Body of pancreas (tissue), 4 donors: ENCODE data around the gene GPHB5. TPM values are rescaled to one million over a fixed set of nuclear protein-coding genes. Genes with fewer than 3 reads are reported as not detected.

Experiments
- ATAC-seq: fragments of 150-250 bp; one replicate; pipeline ENCODE4 v1.9.1; 2016
- DNase-seq, 4 donors: peaks; one replicate each; pipeline ENCODE4 v3.0.0-alpha.2; 2019
- H3K27ac ChIP-seq, 4 donors: fragments of 200-600 bp; sonication (generic); 1 replicate in 3 of 4; 2 replicates in 1 of 4; pipeline versions ENCODE4 v1.5.1 to v1.6.1; 2016 to 2019; ENCODE audit warnings: mild to moderate bottlenecking in 1 of 4, mixed read lengths in 1 of 4, moderate library complexity in 1 of 4
- H3K27me3 ChIP-seq, 2 donors: fragments of 200-600 bp; sonication (generic); one replicate each; pipeline ENCODE4 v1.6.0; 2016; ENCODE audit warnings: mild to moderate bottlenecking in 1 of 2
- H3K36me3 ChIP-seq, 2 donors: fragments of 200-600 bp; sonication (generic); replicated peaks in 1 of 2; 2 replicates each; pipeline ENCODE4 v1.5.1; 2016; ENCODE audit warnings: low read depth in 2 of 2; ENCODE audit not compliant: insufficient read depth in 1 of 2
- H3K4me1 ChIP-seq: fragments of 200-600 bp; sonication (generic); one replicate; pipeline ENCODE4 v1.6.0; 2016
- H3K4me3 ChIP-seq, 2 donors: fragments of 200-600 bp; sonication (generic); 1 replicate in 1 of 2; 2 replicates in 1 of 2; pipeline ENCODE4 v1.5.1; 2016 to 2019
- H3K9me3 ChIP-seq, 3 donors: fragments of 200-600 bp; sonication (generic); 1 replicate in 2 of 3; 2 replicates in 1 of 3; pipeline ENCODE4 v1.5.1; 2016
- POLR2A ChIP-seq, 3 donors: fragments of 450-650 bp; IDR thresholded peaks; one replicate each; pipeline ENCODE4 v1.6.1; 2016; ENCODE audit warnings: antibody characterized with exemption in 3 of 3, mild to moderate bottlenecking in 2 of 3
- WGBS, 2 donors: methylation state at CpG; one replicate each; pipeline ENCODE4 v1.1.5; 2017; 5-methylcytosine and 5-hydroxymethylcytosine counted together
- intact Hi-C: fragments of 100-400 bp; cut with DNase I; formaldehyde crosslinking; loops from one replicate; pipeline ENCODE4 v1.15.1; 2023
- total RNA-seq, 2 donors: library from RNA; depleted of rRNA; stranded (reverse); fragments of >200 nt; gene quantifications; one replicate each; pipeline ENCODE4 v1.1.0, GENCODE V29; 2016
- TF ChIP-seq, protein P1 (sequence below), 7 experiments: fragments of 450-650 bp in 4 of 7; fragments of 200-600 bp in 3 of 7; sonication (generic) in 3 of 7; IDR thresholded peaks; one replicate each; pipeline ENCODE4 v1.5.1; 2016 to 2019; ENCODE audit warnings: antibody characterized with exemption in 7 of 7

GPHB5 gene
- total RNA-seq, 2 donors from 2014 or later: not detected

- WGBS, 2 donors: 79 to 82% methylated on average over 12 of the region's 12 CpGs
- intact Hi-C loops: no loop called here
- no peaks in the 10 kb centered on the region for H3K9me3 ChIP-seq
- TF ChIP-seq, protein P1, sequence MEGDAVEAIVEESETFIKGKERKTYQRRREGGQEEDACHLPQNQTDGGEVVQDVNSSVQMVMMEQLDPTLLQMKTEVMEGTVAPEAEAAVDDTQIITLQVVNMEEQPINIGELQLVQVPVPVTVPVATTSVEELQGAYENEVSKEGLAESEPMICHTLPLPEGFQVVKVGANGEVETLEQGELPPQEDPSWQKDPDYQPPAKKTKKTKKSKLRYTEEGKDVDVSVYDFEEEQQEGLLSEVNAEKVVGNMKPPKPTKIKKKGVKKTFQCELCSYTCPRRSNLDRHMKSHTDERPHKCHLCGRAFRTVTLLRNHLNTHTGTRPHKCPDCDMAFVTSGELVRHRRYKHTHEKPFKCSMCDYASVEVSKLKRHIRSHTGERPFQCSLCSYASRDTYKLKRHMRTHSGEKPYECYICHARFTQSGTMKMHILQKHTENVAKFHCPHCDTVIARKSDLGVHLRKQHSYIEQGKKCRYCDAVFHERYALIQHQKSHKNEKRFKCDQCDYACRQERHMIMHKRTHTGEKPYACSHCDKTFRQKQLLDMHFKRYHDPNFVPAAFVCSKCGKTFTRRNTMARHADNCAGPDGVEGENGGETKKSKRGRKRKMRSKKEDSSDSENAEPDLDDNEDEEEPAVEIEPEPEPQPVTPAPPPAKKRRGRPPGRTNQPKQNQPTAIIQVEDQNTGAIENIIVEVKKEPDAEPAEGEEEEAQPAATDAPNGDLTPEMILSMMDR (IDR thresholded peaks at IDR 0.05): no peak
- TF ChIP-seq POLR2A (IDR thresholded peaks at IDR 0.05): no peak
- peaks cover 5% of the 10 kb centered on the region for H3K4me1 ChIP-seq
- no peak overlapping the region for H3K27ac ChIP-seq
- no peaks in the 10 kb centered on the region for H3K36me3 ChIP-seq
- H3K4me3 ChIP-seq: no peak overlapping the region
- ATAC-seq (no peak), DNase-seq (no peak)
- H3K27me3 ChIP-seq: no peaks in the 10 kb centered on the region
Observed at GRCh38 chr14:63290741-63291430, 27.8 kb downstream of the GPHB5 start.

GRCh38 chr14:63288853-63289252 lies 29.9 kb downstream of the GPHB5 start:
- H3K9me3 ChIP-seq: no peaks in the 10 kb centered on the region
- no peaks in the 10 kb centered on the region for H3K27me3 ChIP-seq

GRCh38 chr14:63287666-63288483 lies 30.9 kb downstream of the GPHB5 start:
- Histone ChIP-seq H3K4me1 (peaks cover 9% of the 10 kb centered on the region), H3K9me3 (no peaks in the 10 kb centered on the region), H3K27me3 (no peaks in the 10 kb centered on the region), H3K36me3 (no peaks in the 10 kb centered on the region), H3K27ac (no peak overlapping the region), H3K4me3 (no peak overlapping the region)
- intact Hi-C loops: no loop called here
- no peak for ATAC-seq
- TF ChIP-seq, protein P1 (IDR thresholded peaks at IDR 0.05): no peak
- TF ChIP-seq POLR2A (IDR thresholded peaks at IDR 0.05): no peak
- no peak for DNase-seq
- 75 to 81% methylated on average over 6 of the region's 6 CpGs for WGBS, 2 donors

More at GRCh38 chr14:63288853-63289252, 29.9 kb downstream of the GPHB5 start:
- H3K4me1 ChIP-seq: peaks cover 9% of the 10 kb centered on the region
- ATAC-seq (no peak), DNase-seq (no peak)
- no peak overlapping the region for H3K27ac ChIP-seq
- WGBS, 2 donors: 88 to 95% methylated on average over 1 of the region's 1 CpG
- no peak for TF ChIP-seq POLR2A (IDR thresholded peaks at IDR 0.05)
- TF ChIP-seq, protein P1 (IDR thresholded peaks at IDR 0.05): no peak
- H3K36me3 ChIP-seq: no peaks in the 10 kb centered on the region
- intact Hi-C loops: no loop called here
- H3K4me3 ChIP-seq: no peak overlapping the region

DNA sequence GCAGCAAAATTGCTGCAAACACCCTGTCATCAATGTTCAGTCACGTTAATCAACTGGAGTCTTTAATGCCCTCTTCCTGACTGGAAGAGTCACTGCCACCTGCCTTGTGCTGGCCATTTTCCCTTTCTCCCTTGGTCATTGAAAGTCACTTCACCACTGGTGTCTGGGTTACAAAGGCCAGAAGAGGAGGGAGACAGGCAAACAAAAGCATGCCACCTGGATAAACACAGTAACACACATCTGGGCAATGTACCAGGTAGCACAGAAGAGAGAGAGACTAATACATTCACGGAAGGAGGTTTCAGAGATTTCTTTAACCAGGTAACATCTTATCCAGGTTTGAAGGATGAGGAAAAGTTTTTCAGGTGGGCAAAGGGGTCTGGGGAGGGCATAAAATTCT lies 32.7 kb downstream of the GPHB5 start:
- intact Hi-C loops: no loop called here
- Histone ChIP-seq H3K27ac (no peak overlapping the region), H3K27me3 (no peaks in the 10 kb centered on the region), H3K36me3 (no peaks in the 10 kb centered on the region), H3K4me3 (no peak overlapping the region), H3K9me3 (no peaks in the 10 kb centered on the region), H3K4me1 (peaks cover 9% of the 10 kb centered on the region)
- TF ChIP-seq, protein P1 (IDR thresholded peaks at IDR 0.05): no peak
- TF ChIP-seq POLR2A (IDR thresholded peaks at IDR 0.05): no peak
- 30 to 36% methylated on average over 2 of the region's 2 CpGs for WGBS, 2 donors
- peak; percentile 65 for ATAC-seq
- DNase-seq: peak in 3 of 4 donors; percentile 23 to 57 (median 52)
